Ramos (cell line): Measurements from ENCODE around the gene PMPCA.

Experiments
- in situ Hi-C: fragments of 300-500 bp; cut with MboI; formaldehyde crosslinking; loops from one replicate; pipeline ENCODE4 v1.14.3; 2022; ENCODE audit warnings: low sequenced_read_pairs; ENCODE audit not compliant: unreplicated experiment

The PMPCA gene

GRCh38 chr9:136473354-136473721 is 62.9 kb downstream of the PMPCA start:
- in situ Hi-C loops = no loop called here
